AG04450 (cell line): ENCODE measurements around the gene TTBK1. TPM values are rescaled to one million over a fixed set of nuclear protein-coding genes. Genes with fewer than 3 reads are reported as not detected.

ENCODE experiments used
- CTCF ChIA-PET: fragments of 300-600, 350-600 bp; formaldehyde crosslinking; extraction: SDS; loops from one replicate; lab custom pipeline; 2022; ENCODE audit warnings: antibody characterized with exemption, inconsistent platforms; lab: Charles Lee
- POLR2A ChIA-PET: fragments of 350-600 bp; formaldehyde crosslinking; extraction: SDS; loops from one replicate; lab custom pipeline; 2021; ENCODE audit warnings: antibody characterized with exemption, inconsistent platforms; lab: Yijun Ruan, JAX
- DNase-seq: peaks from one replicate; pipeline ENCODE4 v3.0.0-alpha.2; 2011; ENCODE audit warnings: low read depth, low spot score
- H3K27ac ChIP-seq: one replicate; pipeline ENCODE4 v1.5.1; 2012; ENCODE audit warnings: low read depth, low read length, control low read depth
- H3K27me3 ChIP-seq: one replicate; pipeline ENCODE4 v1.6.0; 2012; ENCODE audit warnings: low read length; ENCODE audit not compliant: control insufficient read depth, insufficient read depth
- H3K4me3 ChIP-seq: 2 replicates; pipeline ENCODE4 v1.5.1; 2011; ENCODE audit warnings: mild to moderate bottlenecking, low read depth, low read length, control low read depth
- H3K9me3 ChIP-seq: 2 replicates; pipeline ENCODE4 v1.5.1; 2012; ENCODE audit warnings: low read length; ENCODE audit not compliant: control insufficient read depth, insufficient read depth
- polyA plus RNA-seq: library from polyadenylated mRNA; depleted of rRNA; stranded (reverse); fragments of >200 nt; gene quantifications from 2 replicates; pipeline ENCODE4 v1.2.3, GENCODE V29; 2011
- TF ChIP-seq, protein P1 (sequence below): IDR thresholded peaks from 2 replicates; pipeline ENCODE4 v1.5.1; 2011; ENCODE audit warnings: low read depth, low read length, control low read depth, inconsistent platforms

Gene TTBK1
- polyA plus RNA-seq, 1 experiment, result not detected

GRCh38 chr6:43221046-43221972, 22.0 kb upstream of the TTBK1 start:
- TF ChIP-seq, protein P1, sequence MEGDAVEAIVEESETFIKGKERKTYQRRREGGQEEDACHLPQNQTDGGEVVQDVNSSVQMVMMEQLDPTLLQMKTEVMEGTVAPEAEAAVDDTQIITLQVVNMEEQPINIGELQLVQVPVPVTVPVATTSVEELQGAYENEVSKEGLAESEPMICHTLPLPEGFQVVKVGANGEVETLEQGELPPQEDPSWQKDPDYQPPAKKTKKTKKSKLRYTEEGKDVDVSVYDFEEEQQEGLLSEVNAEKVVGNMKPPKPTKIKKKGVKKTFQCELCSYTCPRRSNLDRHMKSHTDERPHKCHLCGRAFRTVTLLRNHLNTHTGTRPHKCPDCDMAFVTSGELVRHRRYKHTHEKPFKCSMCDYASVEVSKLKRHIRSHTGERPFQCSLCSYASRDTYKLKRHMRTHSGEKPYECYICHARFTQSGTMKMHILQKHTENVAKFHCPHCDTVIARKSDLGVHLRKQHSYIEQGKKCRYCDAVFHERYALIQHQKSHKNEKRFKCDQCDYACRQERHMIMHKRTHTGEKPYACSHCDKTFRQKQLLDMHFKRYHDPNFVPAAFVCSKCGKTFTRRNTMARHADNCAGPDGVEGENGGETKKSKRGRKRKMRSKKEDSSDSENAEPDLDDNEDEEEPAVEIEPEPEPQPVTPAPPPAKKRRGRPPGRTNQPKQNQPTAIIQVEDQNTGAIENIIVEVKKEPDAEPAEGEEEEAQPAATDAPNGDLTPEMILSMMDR, result no peak
- DNase-seq, result no peak
- CTCF ChIA-PET, result no interaction called here

DNA sequence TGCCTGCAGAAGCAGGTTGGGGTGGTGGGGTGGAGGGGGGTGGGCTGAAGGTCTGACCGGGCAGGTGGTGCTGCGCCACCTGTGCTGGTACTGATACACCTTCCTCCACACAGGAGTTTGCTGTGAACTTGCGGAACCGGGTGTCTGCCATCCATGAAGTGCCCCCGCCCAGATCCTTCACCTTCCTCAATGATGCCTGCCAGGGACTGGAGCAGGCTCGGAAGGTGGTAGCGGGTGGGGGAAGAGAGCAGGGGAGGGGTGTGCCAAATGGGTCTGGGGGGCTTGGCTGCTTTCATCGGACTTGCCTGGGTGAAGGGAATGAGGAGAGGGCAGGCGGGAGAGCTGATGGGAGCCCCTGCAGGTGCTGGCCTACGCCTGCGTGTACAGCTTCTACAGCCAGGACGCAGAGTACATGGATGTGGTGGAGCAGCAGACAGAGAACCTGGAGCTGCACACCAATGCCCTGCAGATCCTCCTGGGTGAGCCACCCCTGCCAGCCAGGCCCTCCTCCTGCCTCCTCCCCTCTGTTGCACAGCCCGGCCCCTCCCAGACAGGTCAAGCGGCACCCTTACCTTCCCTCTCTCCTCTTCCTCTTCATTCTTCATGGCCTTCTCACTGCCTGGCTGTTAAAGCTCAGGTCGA, 20.7 kb upstream of the TTBK1 start:
- Histone ChIP-seq H3K4me3 (no peak overlapping the region), H3K9me3 (no peaks in the 10 kb centered on the region), H3K27ac (no peak overlapping the region), H3K27me3 (no peaks in the 10 kb centered on the region)
- TF ChIP-seq, protein P1, result no peak
- ChIA-PET CTCF (no interaction called here), POLR2A (no interaction called here)
- DNase-seq, result no peak

More at GRCh38 chr6:43221046-43221972, 22.0 kb upstream of the TTBK1 start:
- Histone ChIP-seq H3K9me3 (no peaks in the 10 kb centered on the region), H3K27ac (no peak overlapping the region), H3K27me3 (no peaks in the 10 kb centered on the region), H3K4me3 (no peak overlapping the region)
- POLR2A ChIA-PET, result interaction anchor here (0.9 to 1.7 kb wide), 2 partner anchors 8 to 47 kb away, joined by 3 to 6 read pairs; partner anchors contain the start of gene DNPH1

GRCh38 chr6:43223175-43223574, 20.1 kb upstream of the TTBK1 start:
- Histone ChIP-seq H3K27ac (no peak overlapping the region), H3K9me3 (no peaks in the 10 kb centered on the region), H3K4me3 (no peak overlapping the region), H3K27me3 (no peaks in the 10 kb centered on the region)
- DNase-seq, result no peak
- ChIA-PET CTCF (no interaction called here), POLR2A (no interaction called here)
- TF ChIP-seq, protein P1, result no peak

GRCh38 chr6:43226192-43226851, 17.0 kb upstream of the TTBK1 start:
- Histone ChIP-seq H3K27ac (no peak overlapping the region), H3K4me3 (no peak overlapping the region), H3K9me3 (no peaks in the 10 kb centered on the region), H3K27me3 (peaks cover 3% of the 10 kb centered on the region)
- ChIA-PET CTCF (no interaction called here), POLR2A (interaction anchor here (0.6 kb wide), 1 partner anchor 231 kb away, joined by 3 read pairs; no protein-coding TSS in a partner anchor)
- no peak for DNase-seq
- TF ChIP-seq, protein P1, result no peak
